SK-N-MC (cell line): ENCODE data around the gene SPATA17.

Source experiments
- EZH2 ChIP-seq: fragments of 200-600 bp; sonication (generic); IDR thresholded peaks from one replicate; pipeline ENCODE4 v1.6.1; 2017; ENCODE audit warnings: antibody characterized with exemption
- POLR2AphosphoS5 ChIP-seq: IDR thresholded peaks from 2 replicates; pipeline ENCODE4 v1.6.1; 2012; ENCODE audit warnings: mild to moderate bottlenecking, low read depth, low read length, borderline replicate concordance

GRCh38 chr1:217770918-217771317, 139.8 kb downstream of the SPATA17 start:
- no peak for TF ChIP-seq EZH2
- TF ChIP-seq POLR2AphosphoS5 = no peak
